MM.1S (cell line): ENCODE data around the gene PRKG1.

ENCODE experiments used
- EZH2 ChIP-seq: fragments of 300-600 bp; sonication (generic); optimal IDR thresholded peaks from 2 replicates; pipeline ENCODE3; 2017; ENCODE audit warnings: low read depth, mild to moderate bottlenecking, antibody characterized with exemption, low read length, mixed read lengths
- EZH2phosphoT487 ChIP-seq: fragments of 300-600 bp; sonication (generic); IDR thresholded peaks from 2 replicates; pipeline ENCODE4 v1.6.1; 2018; ENCODE audit warnings: antibody characterized with exemption, low read length
- TF ChIP-seq, protein P1 (sequence below): fragments of 300-600 bp; sonication (generic); IDR thresholded peaks from 2 replicates; pipeline ENCODE4 v1.5.1; 2016; ENCODE audit warnings: antibody characterized with exemption, low read length, mixed read lengths

DNA sequence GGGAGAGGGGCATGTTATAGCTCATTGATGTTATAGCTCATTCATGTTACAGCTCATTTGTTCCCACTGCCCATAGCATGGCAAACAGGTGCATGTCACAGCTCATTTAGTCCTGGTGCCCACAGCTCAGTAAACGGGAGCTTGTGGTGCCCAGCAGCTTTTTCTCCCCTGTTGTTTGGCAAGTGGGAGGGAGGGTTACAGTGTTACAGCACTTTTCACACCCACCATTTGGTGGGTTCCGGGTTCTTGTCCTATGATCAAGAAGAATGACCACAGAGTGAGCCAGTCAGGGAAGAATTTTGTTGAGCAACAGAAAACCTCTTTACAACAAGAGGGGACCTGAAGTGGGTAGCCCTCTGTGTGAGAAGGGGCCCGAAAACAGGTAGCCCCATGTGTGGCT lies 787.9 kb downstream of the PRKG1 start:
- TF ChIP-seq, protein P1, sequence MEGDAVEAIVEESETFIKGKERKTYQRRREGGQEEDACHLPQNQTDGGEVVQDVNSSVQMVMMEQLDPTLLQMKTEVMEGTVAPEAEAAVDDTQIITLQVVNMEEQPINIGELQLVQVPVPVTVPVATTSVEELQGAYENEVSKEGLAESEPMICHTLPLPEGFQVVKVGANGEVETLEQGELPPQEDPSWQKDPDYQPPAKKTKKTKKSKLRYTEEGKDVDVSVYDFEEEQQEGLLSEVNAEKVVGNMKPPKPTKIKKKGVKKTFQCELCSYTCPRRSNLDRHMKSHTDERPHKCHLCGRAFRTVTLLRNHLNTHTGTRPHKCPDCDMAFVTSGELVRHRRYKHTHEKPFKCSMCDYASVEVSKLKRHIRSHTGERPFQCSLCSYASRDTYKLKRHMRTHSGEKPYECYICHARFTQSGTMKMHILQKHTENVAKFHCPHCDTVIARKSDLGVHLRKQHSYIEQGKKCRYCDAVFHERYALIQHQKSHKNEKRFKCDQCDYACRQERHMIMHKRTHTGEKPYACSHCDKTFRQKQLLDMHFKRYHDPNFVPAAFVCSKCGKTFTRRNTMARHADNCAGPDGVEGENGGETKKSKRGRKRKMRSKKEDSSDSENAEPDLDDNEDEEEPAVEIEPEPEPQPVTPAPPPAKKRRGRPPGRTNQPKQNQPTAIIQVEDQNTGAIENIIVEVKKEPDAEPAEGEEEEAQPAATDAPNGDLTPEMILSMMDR: no peak
- TF ChIP-seq EZH2 (no peak), EZH2phosphoT487 (no peak)
